ENCODE results near the gene ANKRD1. TPM values are rescaled to one million over a fixed set of nuclear protein-coding genes. Genes with fewer than 3 reads are reported as not detected.

Gene ANKRD1
- total RNA-seq: not detected in 2 replicates
- 0.47 TPM for total RNA-seq (2013)
- not detected in 2 replicates for polyA plus RNA-seq
- not detected in 2 replicates for polyA minus RNA-seq

DNA sequence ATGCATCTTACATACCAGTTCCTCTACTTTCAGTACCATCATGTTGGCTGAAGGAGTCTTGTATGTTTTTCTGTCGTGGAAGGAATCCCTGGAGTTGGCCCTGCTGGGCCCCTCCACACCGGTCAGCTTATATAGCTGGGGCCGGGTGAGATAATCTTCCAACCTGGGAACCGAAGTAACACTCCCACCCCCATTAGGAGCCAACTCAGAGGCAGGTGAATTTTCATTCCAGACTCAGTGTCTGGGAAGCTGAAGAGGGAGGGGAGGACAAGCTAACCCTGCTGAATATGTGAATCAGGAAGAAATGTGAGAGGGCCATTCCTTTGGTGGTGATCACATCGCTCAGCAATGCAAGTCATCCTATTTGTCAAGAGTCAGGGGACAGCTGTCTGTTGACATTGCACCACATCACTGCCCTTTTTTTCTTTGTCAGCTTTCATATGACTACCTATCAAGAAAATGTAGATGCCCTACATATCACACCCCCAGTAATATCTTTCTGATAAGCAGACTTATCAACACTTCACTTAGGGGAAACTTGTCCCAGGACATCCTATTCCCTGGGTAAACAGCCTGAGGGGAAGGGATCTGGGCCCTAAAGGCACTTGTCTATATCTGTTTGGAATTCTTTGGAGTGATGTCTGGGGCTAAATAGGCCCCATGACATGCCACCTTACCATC lies at the start of gene ANKRD1:
TSS of gene ANKRD1 (minus strand) at position 102 of the 681 bp plus-strand sequence. CDS start at position 42, 60 bp downstream.
- no peaks in the 10 kb centered on the region for H3K9me3 ChIP-seq (ENCODE audit: control extremely low read depth in 1 of 3, control insufficient read depth in 2 of 3, insufficient read depth in 1 of 3, low read length in 2 of 3)
- POLR2A ChIA-PET: no interaction called here
- H3K9ac ChIP-seq (ENCODE audit: low read length): no peak within 1 kb of the TSS

More for the DNA sequence above, at the start of gene ANKRD1:
- H3K36me3 ChIP-seq (replicated peaks in 1 of 2; ENCODE audit: control extremely low read depth in 1 of 2, control insufficient read depth in 1 of 2, extremely low read depth in 1 of 2, insufficient read depth in 2 of 2, low read length in 1 of 2): no peaks in the 10 kb centered on the region
- ATAC-seq (ENCODE audit: low read depth) (no peak), DNase-seq (no peak)
- H3K4me2 ChIP-seq (replicated peaks; ENCODE audit: low read depth, low read length, poor library complexity, severe bottlenecking): no peak within 1 kb of the TSS
- no peaks in the 10 kb centered on the region for H3K79me2 ChIP-seq (ENCODE audit: control insufficient read depth, insufficient read depth, low read length)
- intact Hi-C loops (cut with micrococcal nuclease): no loop called here
- CTCF ChIA-PET: interaction anchor here (1.1 to 2.4 kb wide), 2 partner anchors 9 to 331 kb away, joined by 3 to 9 read pairs; no protein-coding TSS in a partner anchor
- H3K4me3 ChIP-seq (ENCODE audit: control extremely low read depth in 1 of 5, extremely low read depth in 1 of 5, insufficient read depth in 1 of 5, low read depth in 2 of 5, low read length in 4 of 5): no peak within 1 kb of the TSS
- H2AFZ ChIP-seq (ENCODE audit: insufficient read depth, low read depth, low read length, poor library complexity, severe bottlenecking): no peak within 1 kb of the TSS
- Mint-ChIP-seq H3K4me3 (no peak within 1 kb of the TSS), H3K27ac (no peak within 1 kb of the TSS), H3K4me1 (peaks cover 8% of the 10 kb centered on the region), H3K9me3 (ENCODE audit: insufficient read depth) (no peaks in the 10 kb centered on the region), H3K27me3 (no peaks in the 10 kb centered on the region)
- peaks cover 0 to 3% of the 10 kb centered on the region in 2 donors for H3K4me1 ChIP-seq (ENCODE audit: control insufficient read depth in 2 of 2, insufficient read depth in 2 of 2, low read length in 2 of 2)
- no peaks in the 10 kb centered on the region for H4K20me1 ChIP-seq (ENCODE audit: control insufficient read depth, insufficient read depth, low read length, poor library complexity, severe bottlenecking)
- WGBS (ENCODE audit: insufficient coverage): 96% methylated on average over 3 of the region's 5 CpGs
- H3K27ac ChIP-seq (ENCODE audit: low read length in 2 of 2): no peak within 1 kb of the TSS
- no peaks in the 10 kb centered on the region for H3K27me3 ChIP-seq (replicated peaks in 1 of 4; ENCODE audit: control extremely low read depth in 1 of 4, control insufficient read depth in 3 of 4, insufficient read depth in 4 of 4, low read length in 3 of 4)
- TF ChIP-seq, protein P1, sequence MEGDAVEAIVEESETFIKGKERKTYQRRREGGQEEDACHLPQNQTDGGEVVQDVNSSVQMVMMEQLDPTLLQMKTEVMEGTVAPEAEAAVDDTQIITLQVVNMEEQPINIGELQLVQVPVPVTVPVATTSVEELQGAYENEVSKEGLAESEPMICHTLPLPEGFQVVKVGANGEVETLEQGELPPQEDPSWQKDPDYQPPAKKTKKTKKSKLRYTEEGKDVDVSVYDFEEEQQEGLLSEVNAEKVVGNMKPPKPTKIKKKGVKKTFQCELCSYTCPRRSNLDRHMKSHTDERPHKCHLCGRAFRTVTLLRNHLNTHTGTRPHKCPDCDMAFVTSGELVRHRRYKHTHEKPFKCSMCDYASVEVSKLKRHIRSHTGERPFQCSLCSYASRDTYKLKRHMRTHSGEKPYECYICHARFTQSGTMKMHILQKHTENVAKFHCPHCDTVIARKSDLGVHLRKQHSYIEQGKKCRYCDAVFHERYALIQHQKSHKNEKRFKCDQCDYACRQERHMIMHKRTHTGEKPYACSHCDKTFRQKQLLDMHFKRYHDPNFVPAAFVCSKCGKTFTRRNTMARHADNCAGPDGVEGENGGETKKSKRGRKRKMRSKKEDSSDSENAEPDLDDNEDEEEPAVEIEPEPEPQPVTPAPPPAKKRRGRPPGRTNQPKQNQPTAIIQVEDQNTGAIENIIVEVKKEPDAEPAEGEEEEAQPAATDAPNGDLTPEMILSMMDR (IDR thresholded peaks at IDR 0.05): no peak
- TF ChIP-seq EZH2 (IDR thresholded peaks at IDR 0.05; ENCODE audit: borderline replicate concordance, insufficient read depth, low read depth, low read length, poor library complexity, severe bottlenecking): no peak

Measured in B cell (primary cell).